Measurements from ENCODE around the gene ATP5PD.
A peak's percentile ranks its signal among the peaks of the same experiment; 100 is the strongest.
"Not testable (repeated sequence)": the region's sequence is repeated elsewhere in the genome, so short reads cannot be mapped to it uniquely, and the experiment has no call there.

Gene ATP5PD

DNA sequence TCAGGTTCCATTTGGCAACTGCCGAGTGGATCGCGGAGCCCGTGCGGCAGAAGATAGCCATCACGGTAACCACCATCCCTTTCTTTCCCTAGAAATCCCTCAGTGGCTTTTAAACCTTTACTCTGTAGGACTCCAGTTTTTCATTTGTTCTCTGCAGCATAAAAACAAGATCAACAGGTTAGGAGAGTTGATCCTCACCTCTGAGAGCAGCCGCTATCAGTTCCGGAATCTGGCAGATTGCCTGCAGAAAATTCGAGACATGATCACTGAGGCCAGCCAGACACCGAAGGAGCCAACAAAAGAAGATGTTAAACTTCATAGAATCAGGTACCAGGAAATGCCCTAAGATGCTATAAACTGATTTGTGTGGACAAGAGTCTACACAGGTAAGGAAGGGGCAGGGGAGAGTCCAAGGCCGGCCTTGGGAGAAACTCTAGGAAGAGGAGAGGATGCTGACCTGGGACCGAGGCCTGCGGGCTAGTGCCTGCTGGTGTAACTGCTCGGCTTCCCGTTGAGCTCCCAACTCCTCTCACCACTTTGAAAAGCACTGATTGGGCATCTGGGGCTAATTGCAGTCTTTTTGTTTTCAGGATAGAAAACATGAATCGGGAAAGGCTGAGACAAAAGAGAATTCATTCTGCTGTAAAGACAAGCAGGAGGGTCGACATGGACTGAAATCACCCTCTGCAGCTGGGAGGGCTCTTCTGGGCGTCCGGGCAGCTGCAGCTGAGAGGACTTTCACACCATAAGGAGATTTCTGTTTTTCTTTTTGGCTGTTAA lies 26.2 kb downstream of the ATP5PD start:
- DNase-seq (ENCODE audit: low read depth) = no peak

DNA sequence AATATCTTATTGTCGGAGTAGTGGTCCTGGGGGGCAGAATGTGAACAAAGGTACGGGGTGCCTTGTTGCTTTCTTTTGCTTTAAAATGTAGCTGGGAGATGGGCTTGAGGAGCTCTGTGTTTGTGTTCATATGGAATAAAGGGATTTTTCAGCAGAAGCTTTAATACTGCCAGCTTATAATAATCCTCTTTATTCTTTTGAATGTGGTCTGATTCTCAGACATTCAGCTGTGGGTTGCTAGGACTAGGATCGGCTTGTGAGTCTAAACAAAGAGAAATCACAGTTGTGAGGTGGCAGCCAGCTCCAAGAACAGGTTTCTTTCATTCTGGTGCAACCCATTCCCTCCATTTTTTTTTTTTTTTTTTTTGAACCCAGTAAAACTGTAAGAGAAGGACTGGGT lies 27.1 kb downstream of the ATP5PD start:
- DNase-seq (ENCODE audit: low read depth) = no peak

DNA sequence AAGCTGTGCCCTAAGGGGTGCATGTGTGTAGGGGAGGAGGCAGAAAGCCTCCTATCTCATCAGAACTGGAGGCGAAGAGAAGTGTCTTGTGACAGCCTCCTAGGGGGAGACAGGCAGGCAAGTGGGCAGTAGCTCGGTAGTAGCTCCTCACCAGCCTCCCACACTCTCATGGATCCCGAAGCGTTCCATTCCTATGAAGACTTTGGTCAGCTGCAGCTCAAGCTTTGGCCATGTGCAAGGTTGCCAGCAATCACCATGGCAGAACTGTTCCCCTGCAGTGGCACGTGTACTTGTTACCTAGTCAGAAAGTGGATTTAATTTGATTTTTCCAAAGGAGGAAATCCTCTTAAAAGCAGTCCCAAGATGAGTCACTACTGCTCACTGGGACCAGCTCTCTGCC lies 27.6 kb downstream of the ATP5PD start:
- DNase-seq (ENCODE audit: low read depth) = no peak

GRCh38 chr17:75013092-75013559 lies 33.6 kb downstream of the ATP5PD start:
- no peak for DNase-seq (ENCODE audit: low read depth)

- peak; percentile 96 for DNase-seq (ENCODE audit: low read depth)
Measured at GRCh38 chr17:75012346-75013091, 34.2 kb downstream of the ATP5PD start, which contains the start of gene MRPL58. Gene MRPL58 (plus strand): TSS chr17:75012670. CDS start chr17:75012687, 17 bp downstream.

- no peak for DNase-seq (ENCODE audit: low read depth)
Measured at GRCh38 chr17:75012096-75012345, 34.7 kb downstream of the ATP5PD start.

- DNase-seq (ENCODE audit: low read depth) = peak; percentile 66
Measured at GRCh38 chr17:75011401-75012095, 35.2 kb downstream of the ATP5PD start.

DNA sequence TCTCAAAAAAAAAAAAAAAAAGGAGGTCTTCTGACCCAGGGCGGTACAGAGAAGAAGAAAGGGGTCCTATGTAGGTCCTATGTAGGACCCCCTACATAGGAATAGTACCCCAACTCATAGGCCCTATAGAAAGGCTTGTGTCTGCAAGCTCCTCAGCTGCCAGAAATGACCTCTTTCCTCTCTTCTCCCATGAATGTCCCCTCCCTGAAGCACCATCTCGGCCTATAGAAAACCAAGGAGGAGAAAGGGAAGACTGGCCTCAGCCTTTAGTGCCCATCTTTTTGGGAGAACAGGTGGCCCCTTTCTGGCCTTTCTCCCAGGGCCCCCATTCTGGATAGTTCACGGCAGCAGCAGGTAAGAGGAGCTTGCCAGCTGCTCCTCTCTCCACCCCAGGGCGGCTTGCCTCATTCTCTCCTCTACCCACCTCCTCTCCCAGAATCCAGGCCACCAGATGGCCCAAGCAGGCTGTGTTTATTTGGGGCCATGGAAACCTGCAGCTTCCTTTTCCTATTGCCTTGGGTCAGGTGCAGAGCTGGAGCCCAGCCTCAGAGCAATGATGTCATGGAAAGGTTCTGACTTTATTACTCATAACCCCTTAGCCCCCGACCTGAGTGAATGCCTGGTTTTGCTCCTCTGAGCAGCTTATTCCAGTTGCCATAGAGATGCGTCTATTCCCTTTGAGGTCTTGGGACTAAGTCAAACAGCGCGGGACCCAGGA lies 35.9 kb downstream of the ATP5PD start:
- DNase-seq (ENCODE audit: low read depth) = peak; percentile 53

GRCh38 chr17:75009139-75009724 lies 37.5 kb downstream of the ATP5PD start:
- no peak for DNase-seq (ENCODE audit: low read depth)

DNA sequence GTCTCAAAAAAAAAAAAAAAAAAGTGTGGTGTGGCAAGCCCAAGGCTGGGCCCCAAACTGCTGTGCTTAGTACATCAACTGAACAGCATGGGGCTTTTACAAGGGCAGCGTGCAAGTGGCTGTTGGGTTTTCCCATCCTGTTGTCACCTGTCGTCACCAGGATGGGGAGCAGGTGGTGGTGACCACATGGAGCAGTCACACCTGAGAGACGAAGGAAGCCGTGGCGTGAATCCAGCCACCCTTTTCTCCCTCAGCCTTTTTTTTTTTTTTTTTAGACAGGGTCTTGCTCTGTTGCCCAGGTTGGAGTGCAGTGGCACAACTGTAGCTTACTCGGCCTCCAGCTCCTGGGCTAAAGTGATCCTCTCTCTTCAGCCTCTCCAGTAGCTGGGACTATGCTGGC lies 38.4 kb downstream of the ATP5PD start:
- no peak for DNase-seq (ENCODE audit: low read depth)

- DNase-seq (ENCODE audit: low read depth) = no peak
Measured at GRCh38 chr17:75006653-75007052, 40.1 kb downstream of the ATP5PD start.

DNA sequence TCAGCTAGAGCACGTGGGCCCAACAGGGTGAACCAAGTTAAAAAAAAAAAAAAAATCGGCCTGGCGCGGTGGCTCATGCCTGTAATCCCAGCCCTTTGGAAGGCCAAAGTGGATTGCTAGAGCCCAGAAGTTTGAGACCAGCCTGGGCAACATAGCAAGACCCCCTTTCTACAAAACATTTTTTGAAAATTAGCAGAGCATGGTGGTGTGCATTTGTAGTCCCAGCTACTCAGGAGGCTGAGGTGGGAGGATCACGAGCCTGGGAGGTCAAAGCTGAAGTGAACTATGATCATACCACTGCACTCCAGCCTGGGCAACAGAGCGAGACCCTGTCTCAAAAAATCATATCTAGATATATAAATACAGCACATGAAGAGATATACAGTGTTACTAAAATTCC lies 40.7 kb downstream of the ATP5PD start:
- DNase-seq (ENCODE audit: low read depth) = not testable (repeated sequence)

GRCh38 chr17:75005291-75005690 lies 41.5 kb downstream of the ATP5PD start:
- no peak for DNase-seq (ENCODE audit: low read depth)

- no peak for DNase-seq (ENCODE audit: low read depth)
Measured at GRCh38 chr17:75004371-75004770, 42.4 kb downstream of the ATP5PD start.

GRCh38 chr17:75003957-75004355 lies 42.8 kb downstream of the ATP5PD start:
- DNase-seq (ENCODE audit: low read depth) = no peak

DNA sequence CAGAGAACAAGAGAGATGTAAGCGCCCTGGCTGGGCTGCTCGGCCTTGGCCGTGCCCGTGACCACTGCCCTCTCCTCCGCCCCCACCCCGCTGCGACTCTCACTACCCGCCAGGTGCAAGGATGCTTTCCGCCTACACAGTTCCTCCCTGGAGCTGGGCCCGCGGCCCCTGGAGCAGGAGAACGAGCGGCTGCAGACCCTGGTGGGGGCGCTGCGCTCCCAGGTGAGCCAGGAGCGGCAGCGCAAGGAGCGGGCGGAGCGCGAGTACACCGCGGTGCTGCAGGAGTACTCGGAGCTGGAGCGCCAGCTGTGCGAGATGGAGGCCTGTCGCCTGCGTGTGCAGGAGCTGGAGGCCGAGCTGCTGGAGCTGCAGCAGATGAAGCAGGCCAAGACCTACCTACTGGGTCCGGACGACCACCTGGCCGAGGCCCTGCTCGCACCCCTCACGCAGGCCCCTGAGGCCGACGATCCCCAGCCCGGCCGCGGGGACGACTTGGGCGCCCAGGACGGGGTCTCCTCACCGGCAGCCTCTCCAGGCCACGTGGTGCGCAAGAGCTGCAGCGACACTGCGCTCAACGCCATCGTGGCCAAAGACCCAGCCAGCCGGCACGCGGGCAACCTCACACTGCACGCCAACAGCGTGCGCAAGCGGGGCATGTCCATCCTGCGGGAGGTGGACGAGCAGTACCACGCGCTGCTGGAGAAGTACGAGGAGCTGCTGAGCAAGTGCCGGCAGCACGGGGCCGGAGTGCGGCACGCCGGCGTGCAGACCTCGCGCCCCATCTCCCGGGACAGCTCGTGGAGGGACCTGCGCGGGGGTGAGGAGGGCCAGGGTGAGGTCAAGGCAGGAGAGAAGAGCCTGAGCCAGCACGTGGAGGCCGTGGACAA lies 43.5 kb downstream of the ATP5PD start:
- DNase-seq (ENCODE audit: low read depth) = no peak

GRCh38 chr17:75001915-75002843 lies 44.6 kb downstream of the ATP5PD start:
- no peak for DNase-seq (ENCODE audit: low read depth)

- DNase-seq (ENCODE audit: low read depth) = no peak
Measured at GRCh38 chr17:74999523-74999922, 47.2 kb downstream of the ATP5PD start.

DNA sequence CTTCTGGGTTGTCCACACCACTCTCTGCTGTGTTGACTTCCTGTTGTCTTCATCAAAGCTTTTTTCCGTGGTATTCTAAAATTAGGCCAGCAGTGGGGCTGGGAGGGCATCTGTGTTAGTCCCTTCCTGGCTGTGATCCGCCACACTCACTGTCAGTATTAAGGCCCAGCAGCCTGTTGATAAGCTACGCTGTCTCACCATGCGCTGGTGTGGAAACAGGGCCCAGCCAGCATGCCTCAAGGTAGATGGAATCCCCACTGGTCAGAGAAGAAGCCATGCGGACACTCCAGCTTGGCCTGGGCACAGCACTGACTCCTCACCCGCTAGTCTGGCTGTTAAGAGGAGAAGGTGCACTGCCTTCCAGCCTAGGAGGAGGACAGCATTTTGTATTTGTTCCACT lies 48.0 kb downstream of the ATP5PD start:
- DNase-seq (ENCODE audit: low read depth) = no peak

- DNase-seq (ENCODE audit: low read depth) = no peak
Measured at GRCh38 chr17:74995847-74996246, 50.9 kb downstream of the ATP5PD start.

All from ELR (cell line).